Measurements from ENCODE around the gene ETS2.

The ETS2 gene

DNA sequence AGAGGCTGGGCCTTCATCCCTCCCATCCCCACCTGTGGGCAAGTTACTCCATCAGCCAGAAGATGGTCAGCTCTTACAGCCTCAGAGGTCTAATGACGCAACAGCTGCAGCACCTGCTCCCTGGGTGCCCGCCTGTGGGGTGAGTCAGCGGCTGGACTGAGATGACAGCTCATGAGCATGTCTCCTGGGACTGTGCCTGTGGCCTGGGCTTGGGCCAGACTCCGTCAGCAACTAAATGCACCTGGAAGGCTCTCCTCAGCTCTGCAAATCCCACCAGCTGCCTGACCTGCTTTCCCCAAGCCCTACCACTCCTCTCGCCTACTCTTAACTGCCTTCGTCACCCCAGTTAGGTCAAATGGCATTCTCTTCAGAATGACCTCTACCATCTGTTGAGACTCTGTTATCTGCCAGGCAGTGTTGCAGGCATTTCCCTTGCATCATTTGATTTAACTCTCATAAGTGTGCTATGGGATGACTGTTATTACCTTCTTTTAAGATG, 47.7 kb downstream of the ETS2 start:
- DNase-seq (ENCODE audit: low read depth), result peak; percentile 95
- TF ChIP-seq, protein P1, sequence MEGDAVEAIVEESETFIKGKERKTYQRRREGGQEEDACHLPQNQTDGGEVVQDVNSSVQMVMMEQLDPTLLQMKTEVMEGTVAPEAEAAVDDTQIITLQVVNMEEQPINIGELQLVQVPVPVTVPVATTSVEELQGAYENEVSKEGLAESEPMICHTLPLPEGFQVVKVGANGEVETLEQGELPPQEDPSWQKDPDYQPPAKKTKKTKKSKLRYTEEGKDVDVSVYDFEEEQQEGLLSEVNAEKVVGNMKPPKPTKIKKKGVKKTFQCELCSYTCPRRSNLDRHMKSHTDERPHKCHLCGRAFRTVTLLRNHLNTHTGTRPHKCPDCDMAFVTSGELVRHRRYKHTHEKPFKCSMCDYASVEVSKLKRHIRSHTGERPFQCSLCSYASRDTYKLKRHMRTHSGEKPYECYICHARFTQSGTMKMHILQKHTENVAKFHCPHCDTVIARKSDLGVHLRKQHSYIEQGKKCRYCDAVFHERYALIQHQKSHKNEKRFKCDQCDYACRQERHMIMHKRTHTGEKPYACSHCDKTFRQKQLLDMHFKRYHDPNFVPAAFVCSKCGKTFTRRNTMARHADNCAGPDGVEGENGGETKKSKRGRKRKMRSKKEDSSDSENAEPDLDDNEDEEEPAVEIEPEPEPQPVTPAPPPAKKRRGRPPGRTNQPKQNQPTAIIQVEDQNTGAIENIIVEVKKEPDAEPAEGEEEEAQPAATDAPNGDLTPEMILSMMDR (conservative IDR thresholded peaks at IDR 0.05; ENCODE audit: control insufficient read depth, insufficient read depth, low read depth, low read length), result no peak
- no peak overlapping the region for H3K4me3 ChIP-seq (ENCODE audit: control insufficient read depth, low read depth, low read length)

DNA sequence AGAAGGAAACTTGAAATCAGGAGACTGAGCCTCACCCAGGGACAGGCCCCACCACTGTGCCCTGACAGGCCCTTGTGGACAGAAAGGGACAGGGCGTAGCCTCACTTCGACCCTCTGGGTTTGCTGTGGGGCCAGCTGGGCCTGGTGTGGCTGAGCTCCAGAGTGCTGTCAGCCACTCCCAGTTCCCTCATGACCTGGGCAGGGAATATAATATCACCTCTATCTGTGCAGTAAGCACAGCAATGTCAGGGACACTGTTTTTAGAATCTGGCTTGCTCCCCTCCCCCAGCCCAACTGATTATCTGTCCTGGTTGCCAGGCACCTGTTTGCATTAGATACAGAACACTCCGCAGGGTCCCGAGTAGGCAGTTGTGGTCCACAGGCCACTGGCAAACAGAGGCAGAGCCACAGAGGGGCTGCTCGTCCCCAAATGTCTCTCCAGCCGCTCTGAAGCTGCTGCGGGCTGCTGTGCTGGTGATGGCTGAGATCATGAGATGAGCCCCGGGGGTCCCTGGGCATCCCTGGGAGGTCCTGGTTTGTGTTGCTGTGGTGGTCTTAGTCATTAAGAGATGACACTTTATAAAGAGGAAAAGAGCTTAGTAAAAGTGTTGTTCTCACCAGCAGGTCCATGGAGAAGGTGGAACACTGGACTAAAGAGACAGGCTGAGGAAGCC, 51.6 kb downstream of the ETS2 start:
- no peak for DNase-seq (ENCODE audit: low read depth)
- TF ChIP-seq, protein P1 (conservative IDR thresholded peaks at IDR 0.05; ENCODE audit: control insufficient read depth, insufficient read depth, low read depth, low read length), result no peak

DNA sequence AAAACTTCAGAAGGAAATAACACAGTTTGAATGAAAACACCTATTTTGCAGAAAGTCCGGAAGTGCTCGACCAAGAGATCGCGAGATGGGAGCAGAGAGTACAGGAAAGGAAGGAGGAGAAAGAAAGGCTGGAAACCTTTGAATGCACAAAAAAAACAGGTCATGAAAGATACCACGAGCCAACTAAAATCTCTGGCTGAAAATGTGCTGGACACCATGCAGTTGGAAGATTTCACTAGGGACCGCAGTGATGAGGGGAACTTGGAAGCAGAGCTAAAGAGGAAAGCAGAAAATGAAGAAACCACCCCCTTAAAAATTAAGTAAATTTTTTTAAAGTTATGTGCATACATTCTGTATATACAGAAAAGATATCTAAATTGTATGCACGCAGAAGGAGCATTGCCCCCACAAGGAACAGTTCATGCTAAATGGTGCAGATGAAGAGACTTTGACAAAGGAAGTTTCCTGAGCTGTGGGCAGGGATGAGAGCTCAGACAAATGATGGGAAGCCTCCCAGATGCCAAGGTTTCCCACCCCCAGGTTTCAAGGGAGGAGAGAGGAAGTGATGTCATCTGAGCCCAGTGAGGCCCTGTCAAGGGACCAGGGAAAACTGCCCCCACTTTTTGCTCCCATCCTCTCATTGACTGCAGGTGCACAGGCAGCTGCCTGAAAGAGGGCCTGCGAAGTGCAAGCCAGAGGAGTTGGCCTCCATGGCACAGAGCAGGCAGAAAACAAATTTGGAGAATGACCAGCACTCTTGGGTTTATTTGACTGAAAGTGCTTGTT, 52.5 kb downstream of the ETS2 start:
- H3K4me3 ChIP-seq (ENCODE audit: control insufficient read depth, low read depth, low read length), result no peak overlapping the region
- TF ChIP-seq, protein P1 (conservative IDR thresholded peaks at IDR 0.05; ENCODE audit: control insufficient read depth, insufficient read depth, low read depth, low read length), result no peak
- DNase-seq (ENCODE audit: low read depth), result no peak

More for the DNA sequence above, 51.6 kb downstream of the ETS2 start:
- no peak overlapping the region for H3K4me3 ChIP-seq (ENCODE audit: control insufficient read depth, low read depth, low read length)

DNA sequence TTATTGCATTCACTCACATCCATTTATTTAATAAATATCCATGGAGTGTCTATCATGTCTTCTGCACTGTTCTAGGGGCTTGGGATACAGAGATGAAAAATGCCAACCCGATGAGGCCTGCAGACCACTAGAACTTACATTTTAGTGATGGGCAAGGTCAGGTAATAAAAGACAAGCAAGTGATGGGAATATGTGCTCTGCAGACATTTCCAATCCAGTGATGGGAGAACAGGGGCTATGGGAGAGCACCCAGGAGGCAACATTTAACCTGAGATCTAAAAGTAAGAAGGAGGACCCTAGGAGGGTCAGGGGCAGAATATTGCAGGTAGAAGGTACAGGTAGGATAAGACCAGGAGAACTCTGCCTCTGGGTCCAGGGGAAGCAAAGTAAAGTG, 53.1 kb downstream of the ETS2 start:
- no peak overlapping the region for H3K4me3 ChIP-seq (ENCODE audit: control insufficient read depth, low read depth, low read length)

DNA sequence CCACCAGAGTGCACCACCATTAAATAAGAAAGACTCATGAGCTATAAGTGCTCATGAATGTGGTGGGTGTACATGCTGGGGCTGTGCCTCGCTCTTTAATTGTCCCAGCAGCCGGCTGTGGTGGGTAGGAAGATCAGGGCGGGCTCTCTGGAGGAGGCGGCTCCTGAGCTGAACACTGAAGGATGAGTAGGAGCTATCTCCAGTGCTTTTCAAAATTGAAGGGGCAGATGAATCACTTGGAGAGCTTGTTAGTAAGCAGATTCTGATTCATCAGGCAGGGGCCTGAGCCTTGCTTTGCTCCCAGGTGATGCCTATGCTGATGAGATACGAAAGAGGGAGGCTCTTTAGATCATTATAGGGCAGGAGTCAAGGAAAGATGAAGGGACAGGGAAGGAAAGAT, 54.1 kb downstream of the ETS2 start:
- H3K4me3 ChIP-seq (ENCODE audit: control insufficient read depth, low read depth, low read length), result no peak overlapping the region
- TF ChIP-seq, protein P1 (conservative IDR thresholded peaks at IDR 0.05; ENCODE audit: control insufficient read depth, insufficient read depth, low read depth, low read length), result no peak
- peak; percentile 50 for DNase-seq (ENCODE audit: low read depth)

More for the DNA sequence above, 53.1 kb downstream of the ETS2 start:
- no peak for DNase-seq (ENCODE audit: low read depth)
- TF ChIP-seq, protein P1 (conservative IDR thresholded peaks at IDR 0.05; ENCODE audit: control insufficient read depth, insufficient read depth, low read depth, low read length), result no peak

DNA sequence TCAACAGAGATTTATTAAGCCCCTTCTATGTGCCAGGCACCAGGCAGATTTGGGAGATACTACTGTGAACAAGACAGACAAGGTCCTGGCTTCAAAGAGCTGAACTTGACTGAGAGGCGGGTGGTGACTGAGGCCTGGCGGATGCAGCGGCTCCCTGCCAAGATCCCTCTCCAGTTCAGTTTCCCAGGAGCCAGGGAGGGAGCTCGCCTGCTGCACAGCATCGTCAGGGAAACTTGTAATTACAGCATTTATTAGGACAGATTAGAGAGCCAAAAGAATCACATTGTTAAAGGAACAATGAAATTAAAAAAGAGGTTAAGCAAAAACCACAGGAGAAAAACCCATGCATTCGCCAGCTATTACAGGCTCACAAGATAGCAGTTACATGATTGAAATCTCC, 55.3 kb downstream of the ETS2 start:
- DNase-seq (ENCODE audit: low read depth), result no peak
- no peak overlapping the region for H3K4me3 ChIP-seq (ENCODE audit: control insufficient read depth, low read depth, low read length)
- TF ChIP-seq, protein P1 (conservative IDR thresholded peaks at IDR 0.05; ENCODE audit: control insufficient read depth, insufficient read depth, low read depth, low read length), result no peak

All from fibroblast of mammary gland (primary cell).